Uterus (tissue), 4 donors: ENCODE data around the gene TOMM20. TPM values are rescaled to one million over a fixed set of nuclear protein-coding genes. Genes with fewer than 3 reads are reported as not detected.
"Not testable (repeated sequence)": the region's sequence is repeated elsewhere in the genome, so short reads cannot be mapped to it uniquely, and the experiment has no call there.

Source experiments
- DNase-seq, 2 donors: peaks; one replicate each; pipeline ENCODE4 v3.0.0-alpha.2; 2019 to 2020
- H3K27ac ChIP-seq, 2 donors: fragments of 200-600 bp; sonication (generic); 1 replicate in 1 of 2; 2 replicates in 1 of 2; pipeline ENCODE4 v1.5.1; 2016 to 2018
- H3K27me3 ChIP-seq, 2 donors: fragments of 200-600 bp; sonication (generic); one replicate each; pipeline ENCODE4 v1.5.1; 2018 to 2019; ENCODE audit warnings: control low read depth in 1 of 2
- H3K36me3 ChIP-seq, 2 donors: fragments of 200-600 bp; sonication (generic); one replicate each; pipeline ENCODE4 v1.5.1; 2019; ENCODE audit warnings: control low read depth in 1 of 2
- H3K4me1 ChIP-seq, 2 donors: fragments of 200-600 bp; sonication (generic); one replicate each; pipeline ENCODE4 v1.5.1; 2018 to 2019; ENCODE audit warnings: control low read depth in 1 of 2
- H3K4me3 ChIP-seq, 2 donors: fragments of 200-600 bp; sonication (generic); 1 replicate in 1 of 2; 2 replicates in 1 of 2; pipeline ENCODE4 v1.5.1; 2018 to 2019; ENCODE audit warnings: mild to moderate bottlenecking in 1 of 2
- H3K9me3 ChIP-seq, 2 donors: fragments of 200-600 bp; sonication (generic); one replicate each; pipeline ENCODE4 v1.5.1; 2019; ENCODE audit warnings: control low read depth in 1 of 2
- POLR2A ChIP-seq, 2 donors: fragments of 450-650 bp; IDR thresholded peaks; one replicate each; pipeline ENCODE4 v1.6.1; 2016; ENCODE audit warnings: antibody characterized with exemption in 2 of 2, mild to moderate bottlenecking in 1 of 2, moderate library complexity in 1 of 2
- intact Hi-C: fragments of 100-400 bp; cut with DNase I; formaldehyde crosslinking; loops from one replicate; pipeline ENCODE4 v1.15.1; 2023; ENCODE audit warnings: low total_unique reads
- total RNA-seq, 4 donors: library from RNA; depleted of rRNA in 3 of 4; stranded (reverse); fragments of >200 nt in 3 of 4; gene quantifications; one replicate each; pipeline versions ENCODE4 v1.1.0 to v1.2.4, GENCODE V29; 2014 to 2023
- TF ChIP-seq, protein P1 (sequence below), 4 experiments: fragments of 200-600 bp in 2 of 4; fragments of 450-650 bp in 2 of 4; sonication (generic) in 2 of 4; IDR thresholded peaks; one replicate each; pipeline ENCODE4 v1.5.1; 2016 to 2019; ENCODE audit warnings: antibody characterized with exemption in 4 of 4, mild to moderate bottlenecking in 2 of 4, moderate library complexity in 1 of 4
- donor health status: DM: yes; HTN: yes; CAD: no.

The TOMM20 gene
- total RNA-seq, 4 donors from 2014 or later: 72.9 to 149 (median 110) TPM

DNA sequence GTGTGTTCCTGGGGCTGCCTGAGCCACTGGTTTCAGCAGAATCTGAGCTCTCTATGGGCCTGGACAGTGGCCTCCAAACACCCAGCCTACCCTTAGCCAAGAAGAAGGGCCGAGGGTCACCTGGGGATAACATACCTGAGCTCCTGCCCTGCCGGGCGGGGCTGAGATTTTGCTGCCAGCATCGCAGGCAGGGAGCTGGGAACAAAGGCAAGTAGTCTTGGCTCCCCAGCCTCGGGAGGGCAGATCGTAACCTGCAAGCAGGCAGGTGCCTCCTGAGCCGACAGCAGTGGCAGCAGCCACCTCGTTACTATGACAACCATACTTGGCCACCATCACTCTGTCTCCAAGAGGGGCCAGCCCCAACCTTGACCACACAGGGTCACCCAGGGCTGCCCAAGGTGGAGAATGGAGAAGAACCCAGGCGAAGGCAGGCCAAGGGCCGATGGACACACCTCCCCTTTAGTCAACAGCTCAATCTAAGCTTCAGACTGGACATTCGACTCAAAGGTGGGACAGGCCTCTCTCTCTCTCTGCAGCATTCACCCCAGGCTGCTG lies 54.6 kb downstream of the TOMM20 start:
- H3K4me3 ChIP-seq: no peak overlapping the region
- H3K27me3 ChIP-seq: no peaks in the 10 kb centered on the region
- H3K36me3 ChIP-seq: no peaks in the 10 kb centered on the region
- H3K27ac ChIP-seq: peak overlapping the region; percentile 84 to 89
- TF ChIP-seq POLR2A (IDR thresholded peaks at IDR 0.05): no peak
- TF ChIP-seq, protein P1, sequence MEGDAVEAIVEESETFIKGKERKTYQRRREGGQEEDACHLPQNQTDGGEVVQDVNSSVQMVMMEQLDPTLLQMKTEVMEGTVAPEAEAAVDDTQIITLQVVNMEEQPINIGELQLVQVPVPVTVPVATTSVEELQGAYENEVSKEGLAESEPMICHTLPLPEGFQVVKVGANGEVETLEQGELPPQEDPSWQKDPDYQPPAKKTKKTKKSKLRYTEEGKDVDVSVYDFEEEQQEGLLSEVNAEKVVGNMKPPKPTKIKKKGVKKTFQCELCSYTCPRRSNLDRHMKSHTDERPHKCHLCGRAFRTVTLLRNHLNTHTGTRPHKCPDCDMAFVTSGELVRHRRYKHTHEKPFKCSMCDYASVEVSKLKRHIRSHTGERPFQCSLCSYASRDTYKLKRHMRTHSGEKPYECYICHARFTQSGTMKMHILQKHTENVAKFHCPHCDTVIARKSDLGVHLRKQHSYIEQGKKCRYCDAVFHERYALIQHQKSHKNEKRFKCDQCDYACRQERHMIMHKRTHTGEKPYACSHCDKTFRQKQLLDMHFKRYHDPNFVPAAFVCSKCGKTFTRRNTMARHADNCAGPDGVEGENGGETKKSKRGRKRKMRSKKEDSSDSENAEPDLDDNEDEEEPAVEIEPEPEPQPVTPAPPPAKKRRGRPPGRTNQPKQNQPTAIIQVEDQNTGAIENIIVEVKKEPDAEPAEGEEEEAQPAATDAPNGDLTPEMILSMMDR (IDR thresholded peaks at IDR 0.05): no peak
- intact Hi-C loops: loop anchor here (10.0 kb wide), 3 partner anchors 69 to 469 kb away; no protein-coding TSS in a partner anchor
- no peak for DNase-seq
- H3K9me3 ChIP-seq: no peaks in the 10 kb centered on the region
- H3K4me1 ChIP-seq: peaks cover 7 to 10% of the 10 kb centered on the region in 2 donors

- Histone ChIP-seq H3K4me1 (peaks cover 7% of the 10 kb centered on the region in 2 donors), H3K27ac (peak overlapping the region; percentile 84 to 89), H3K27me3 (no peaks in the 10 kb centered on the region), H3K4me3 (no peak overlapping the region), H3K9me3 (no peaks in the 10 kb centered on the region), H3K36me3 (no peaks in the 10 kb centered on the region)
- intact Hi-C loops: loop anchor here (10.0 kb wide), 3 partner anchors 69 to 469 kb away; no protein-coding TSS in a partner anchor
- DNase-seq: no peak
- no peak for TF ChIP-seq POLR2A (IDR thresholded peaks at IDR 0.05)
- TF ChIP-seq, protein P1 (IDR thresholded peaks at IDR 0.05): no peak
These were observed 55.2 kb downstream of the TOMM20 start for GRCh38 chr1:235073331-235073967.

- not testable (repeated sequence) for H3K27me3 ChIP-seq, H3K36me3 ChIP-seq, DNase-seq, H3K9me3 ChIP-seq, H3K4me3 ChIP-seq, H3K27ac ChIP-seq
- intact Hi-C loops: loop anchor here (10.0 kb wide), 3 partner anchors 68 to 468 kb away; no protein-coding TSS in a partner anchor
- peaks cover 0 to 13% of the 10 kb centered on the region in 2 donors for H3K4me1 ChIP-seq
These were observed 56.1 kb downstream of the TOMM20 start for GRCh38 chr1:235072577-235072976.

- H3K4me1 ChIP-seq: peaks cover 0 to 13% of the 10 kb centered on the region in 2 donors
- intact Hi-C loops: loop anchor here (10.0 kb wide), 3 partner anchors 67 to 467 kb away; no protein-coding TSS in a partner anchor
- H3K27ac ChIP-seq: no peak overlapping the region
- TF ChIP-seq, protein P1 (IDR thresholded peaks at IDR 0.05): no peak
- no peak for TF ChIP-seq POLR2A (IDR thresholded peaks at IDR 0.05)
- H3K27me3 ChIP-seq: no peaks in the 10 kb centered on the region
- DNase-seq: no peak
- H3K9me3 ChIP-seq: no peaks in the 10 kb centered on the region
- H3K4me3 ChIP-seq: no peak overlapping the region
- H3K36me3 ChIP-seq: no peaks in the 10 kb centered on the region
These were observed 56.5 kb downstream of the TOMM20 start for GRCh38 chr1:235072096-235072495.

DNA sequence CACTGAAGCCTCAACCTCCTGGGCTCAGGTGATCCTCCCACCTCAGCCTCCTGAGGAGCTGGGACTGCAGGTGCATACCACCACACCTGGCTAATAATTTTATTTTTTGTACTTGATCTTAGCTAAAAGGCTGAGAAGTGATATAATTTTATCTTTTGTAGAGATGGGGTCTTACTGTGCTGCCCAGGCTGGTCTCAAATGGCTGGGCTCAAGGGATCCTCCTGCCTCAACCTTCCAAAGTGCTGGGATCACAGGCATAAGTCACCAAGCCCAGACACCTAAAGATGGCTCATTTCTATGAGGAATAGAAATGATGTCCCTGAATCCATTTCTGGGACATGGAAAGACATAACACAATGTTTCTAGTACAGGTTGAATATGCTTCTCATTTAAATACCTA lies 57.8 kb downstream of the TOMM20 start:
- DNase-seq: no peak
- Histone ChIP-seq H3K27me3 (no peaks in the 10 kb centered on the region), H3K27ac (no peak overlapping the region), H3K9me3 (no peaks in the 10 kb centered on the region), H3K4me1 (peaks cover 0 to 13% of the 10 kb centered on the region in 2 donors), H3K4me3 (no peak overlapping the region), H3K36me3 (no peaks in the 10 kb centered on the region)
- intact Hi-C loops: loop anchor here (10.0 kb wide), 3 partner anchors 66 to 466 kb away; no protein-coding TSS in a partner anchor
- TF ChIP-seq, protein P1 (IDR thresholded peaks at IDR 0.05): no peak
- TF ChIP-seq POLR2A (IDR thresholded peaks at IDR 0.05): no peak
